Right lobe of liver (tissue), 4 donors: Measurements from ENCODE around the gene TWIST2.

Source experiments
- CTCF ChIP-seq, 4 donors: fragments of 200-600 bp in 3 of 4; fragments of 450-650 bp in 1 of 4; IDR thresholded peaks; one replicate each; pipeline versions ENCODE4 v1.5.1 to v1.8.0; 2016 to 2022; ENCODE audit warnings: antibody characterized with exemption in 4 of 4, mild to moderate bottlenecking in 2 of 4
- POLR2A ChIP-seq: fragments of 450-650 bp; IDR thresholded peaks from one replicate; pipeline ENCODE4 v1.6.1; 2017; ENCODE audit warnings: antibody characterized with exemption, mild to moderate bottlenecking
- donor health status: DM: no; HTN: no; CAD: no.
- donor health status: DM: no; HTN: no; CAD: no.
- donor health status: DM: no; HTN: yes; CAD: no.

GRCh38 chr2:238811759-238812158 is 36.1 kb upstream of the TWIST2 start:
- no peak for TF ChIP-seq CTCF (IDR thresholded peaks at IDR 0.05)
- TF ChIP-seq POLR2A, result no peak
